Mesenchymal stem cell (in vitro differentiated cells and primary cell): ENCODE results near the gene CCDC51.
"Not testable (repeated sequence)": the region's sequence is repeated elsewhere in the genome, so short reads cannot be mapped to it uniquely, and the experiment has no call there.

Source experiments
- DNase-seq: peaks from one replicate; pipeline ENCODE4 v3.0.0-alpha.2; 2013
- H2AFZ ChIP-seq: one replicate; pipeline ENCODE4 v1.6.1; 2013; ENCODE audit warnings: low read depth, mild to moderate bottlenecking, control low read depth, inconsistent platforms, low read length, moderate library complexity
- H2AK5ac ChIP-seq: 2 replicates; pipeline ENCODE4 v1.6.1; 2013; ENCODE audit warnings: low read length, moderate library complexity, mild to moderate bottlenecking, inconsistent platforms; ENCODE audit not compliant: severe bottlenecking
- H2BK120ac ChIP-seq: one replicate; pipeline ENCODE4 v1.6.1; 2013; ENCODE audit warnings: low read depth, mild to moderate bottlenecking, inconsistent platforms, low read length, moderate library complexity
- H2BK12ac ChIP-seq, 2 experiments: one replicate each; pipeline ENCODE4 v1.6.1; 2013; ENCODE audit warnings: inconsistent platforms in 2 of 2, low read length in 2 of 2, mild to moderate bottlenecking in 2 of 2, moderate library complexity in 2 of 2, control low read depth in 1 of 2
- H2BK15ac ChIP-seq: one replicate; pipeline ENCODE4 v1.6.1; 2013; ENCODE audit warnings: mild to moderate bottlenecking, low read depth, inconsistent platforms; ENCODE audit not compliant: poor library complexity, severe bottlenecking
- H2BK5ac ChIP-seq: 2 replicates; pipeline ENCODE4 v1.6.1; 2013; ENCODE audit warnings: low read depth, mild to moderate bottlenecking, low read length, control low read depth, inconsistent platforms; ENCODE audit not compliant: poor library complexity, severe bottlenecking
- H3K14ac ChIP-seq, 2 experiments: one replicate each; pipeline ENCODE4 v1.6.1; 2013; ENCODE audit warnings: inconsistent platforms in 2 of 2, low read length in 2 of 2, control low read depth in 1 of 2, mild to moderate bottlenecking in 1 of 2, moderate library complexity in 1 of 2
- H3K18ac ChIP-seq, 2 experiments: one replicate each; pipeline ENCODE4 v1.6.1; 2013; ENCODE audit warnings: inconsistent platforms in 2 of 2, low read length in 2 of 2, control low read depth in 1 of 2, low read depth in 1 of 2, mild to moderate bottlenecking in 1 of 2
- H3K23ac ChIP-seq, 2 experiments: one replicate each; pipeline ENCODE4 v1.6.1; 2013; ENCODE audit warnings: inconsistent platforms in 2 of 2, low read length in 2 of 2, mild to moderate bottlenecking in 2 of 2, moderate library complexity in 2 of 2, control low read depth in 1 of 2
- H3K27ac ChIP-seq: 2 replicates; pipeline ENCODE4 v1.5.1; 2013; ENCODE audit warnings: mild to moderate bottlenecking, moderate library complexity, low read length, control low read depth, inconsistent platforms; ENCODE audit not compliant: poor library complexity, severe bottlenecking
- H3K27me3 ChIP-seq, 2 experiments: 2 replicates each; pipeline versions ENCODE4 v1.6.1 to v1.7.0; 2013; ENCODE audit warnings: low read length in 2 of 2, mild to moderate bottlenecking in 2 of 2, moderate library complexity in 2 of 2, control low read depth in 1 of 2, inconsistent platforms in 1 of 2; ENCODE audit not compliant: control insufficient read depth in 1 of 2, insufficient read depth in 1 of 2
- H3K36me3 ChIP-seq, 2 experiments: 2 replicates each; pipeline versions ENCODE4 v1.6.1 to v1.7.0; 2013; ENCODE audit warnings: low read length in 2 of 2, control low read depth in 1 of 2, inconsistent platforms in 1 of 2, low read depth in 1 of 2, mild to moderate bottlenecking in 1 of 2; ENCODE audit not compliant: insufficient read depth in 2 of 2, control insufficient read depth in 1 of 2
- H3K4ac ChIP-seq, 2 experiments: one replicate each; pipeline ENCODE4 v1.6.1; 2013; ENCODE audit warnings: inconsistent platforms in 2 of 2, low read length in 2 of 2, mild to moderate bottlenecking in 2 of 2, moderate library complexity in 2 of 2, control low read depth in 1 of 2, low read depth in 1 of 2
- H3K4me1 ChIP-seq: 2 replicates; pipeline ENCODE4 v1.6.1; 2013; ENCODE audit warnings: low read depth, low read length, control low read depth; ENCODE audit not compliant: control insufficient read depth, insufficient read depth
- H3K4me2 ChIP-seq: 2 replicates; pipeline ENCODE4 v1.6.1; 2013; ENCODE audit warnings: low read length, mild to moderate bottlenecking, inconsistent platforms; ENCODE audit not compliant: poor library complexity, severe bottlenecking
- H3K4me3 ChIP-seq, 2 experiments: 2 replicates each; pipeline versions ENCODE4 v1.5.1 to v1.7.0; 2013; ENCODE audit warnings: low read length in 2 of 2, mild to moderate bottlenecking in 2 of 2, control low read depth in 1 of 2, low read depth in 1 of 2; ENCODE audit not compliant: insufficient read depth in 1 of 2
- H3K79me1 ChIP-seq: replicated peaks from 2 replicates; pipeline ENCODE4 v1.6.1; 2013; ENCODE audit warnings: mild to moderate bottlenecking, control low read depth, low read length, inconsistent platforms; ENCODE audit not compliant: poor library complexity, severe bottlenecking
- H3K9ac ChIP-seq: 2 replicates; pipeline ENCODE4 v1.7.0; 2013; ENCODE audit warnings: mild to moderate bottlenecking, low read length, moderate library complexity
- H3K9me3 ChIP-seq: 2 replicates; pipeline ENCODE4 v1.7.0; 2013; ENCODE audit warnings: mild to moderate bottlenecking, low read length; ENCODE audit not compliant: control insufficient read depth
- H4K8ac ChIP-seq: one replicate; pipeline ENCODE4 v1.6.1; 2013; ENCODE audit warnings: inconsistent platforms, mild to moderate bottlenecking, low read length, moderate library complexity
- H4K91ac ChIP-seq: one replicate; pipeline ENCODE4 v1.6.1; 2013; ENCODE audit warnings: mild to moderate bottlenecking, low read length, inconsistent platforms
- WGBS: methylation state at CpG from one replicate; pipeline ENCODE4 v1.1.7; 2013; ENCODE audit warnings: mixed read lengths; 5-methylcytosine and 5-hydroxymethylcytosine counted together

The CCDC51 gene

DNA sequence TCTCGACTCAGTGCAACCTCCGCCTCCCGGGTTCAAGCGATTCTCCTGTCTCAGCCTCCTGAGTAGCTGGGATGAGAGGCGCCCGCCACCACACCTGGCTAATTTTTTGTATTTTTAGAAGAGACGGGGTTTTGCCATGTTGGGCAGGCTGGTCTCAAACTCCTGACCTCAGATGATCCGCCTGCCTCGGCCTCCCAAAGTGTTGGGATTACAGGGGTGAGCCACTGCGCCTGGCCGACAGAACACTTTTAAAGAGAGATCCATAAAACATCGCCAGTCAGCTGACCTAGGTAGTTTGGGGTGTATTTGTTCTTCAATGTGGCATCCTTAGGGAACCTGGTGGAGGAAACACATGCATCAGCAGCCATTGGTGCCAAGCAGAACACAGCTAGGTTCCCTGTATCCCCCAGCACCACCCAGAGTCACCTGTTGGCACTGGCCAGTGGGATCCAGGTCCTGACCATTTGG, 38.5 kb downstream of the CCDC51 start:
- H3K4me2 ChIP-seq, H3K4me3 ChIP-seq, H3K9me3 ChIP-seq, H2AFZ ChIP-seq, H3K27ac ChIP-seq, H2BK15ac ChIP-seq, H3K4ac ChIP-seq, H3K14ac ChIP-seq, H4K8ac ChIP-seq, H2BK120ac ChIP-seq, H3K18ac ChIP-seq, H2BK12ac ChIP-seq, H2BK5ac ChIP-seq, H4K91ac ChIP-seq, H3K23ac ChIP-seq, H2AK5ac ChIP-seq, H3K79me1 ChIP-seq, H3K4me1 ChIP-seq, DNase-seq: not testable (repeated sequence)
- Histone ChIP-seq H3K9ac (peak overlapping the region; percentile 64), H3K27me3 (peaks cover 16 to 20% of the 10 kb centered on the region in 2 experiments), H3K36me3 (peaks cover 30 to 38% of the 10 kb centered on the region in 2 experiments)
- 98% methylated on average over 12 of the region's 12 CpGs for WGBS

GRCh38 chr3:48400824-48401433, 39.0 kb downstream of the CCDC51 start:
- no peak overlapping the region for H4K91ac ChIP-seq
- H3K4ac ChIP-seq = no peak overlapping the region
- H2AFZ ChIP-seq = no peak overlapping the region
- peaks cover 16 to 21% of the 10 kb centered on the region in 2 experiments for H3K27me3 ChIP-seq
- no peak overlapping the region for H2AK5ac ChIP-seq
- H3K79me1 ChIP-seq = no peaks in the 10 kb centered on the region
- H3K4me1 ChIP-seq = peaks cover 8% of the 10 kb centered on the region
- 64% methylated on average over 6 of the region's 6 CpGs for WGBS
- H3K36me3 ChIP-seq = peaks cover 25 to 34% of the 10 kb centered on the region in 2 experiments
- no peak overlapping the region for H3K27ac ChIP-seq
- DNase-seq = peak; percentile 63
- H3K23ac ChIP-seq = no peak overlapping the region
- no peak overlapping the region for H4K8ac ChIP-seq
- H3K4me2 ChIP-seq = no peak overlapping the region
- H2BK5ac ChIP-seq = no peak overlapping the region
- no peak overlapping the region for H2BK12ac ChIP-seq
- no peak overlapping the region for H2BK120ac ChIP-seq
- H3K9me3 ChIP-seq = no peaks in the 10 kb centered on the region
- H3K4me3 ChIP-seq = no peak overlapping the region
- H2BK15ac ChIP-seq = no peak overlapping the region
- no peak overlapping the region for H3K14ac ChIP-seq
- no peak overlapping the region for H3K18ac ChIP-seq
- H3K9ac ChIP-seq = no peak overlapping the region

DNA sequence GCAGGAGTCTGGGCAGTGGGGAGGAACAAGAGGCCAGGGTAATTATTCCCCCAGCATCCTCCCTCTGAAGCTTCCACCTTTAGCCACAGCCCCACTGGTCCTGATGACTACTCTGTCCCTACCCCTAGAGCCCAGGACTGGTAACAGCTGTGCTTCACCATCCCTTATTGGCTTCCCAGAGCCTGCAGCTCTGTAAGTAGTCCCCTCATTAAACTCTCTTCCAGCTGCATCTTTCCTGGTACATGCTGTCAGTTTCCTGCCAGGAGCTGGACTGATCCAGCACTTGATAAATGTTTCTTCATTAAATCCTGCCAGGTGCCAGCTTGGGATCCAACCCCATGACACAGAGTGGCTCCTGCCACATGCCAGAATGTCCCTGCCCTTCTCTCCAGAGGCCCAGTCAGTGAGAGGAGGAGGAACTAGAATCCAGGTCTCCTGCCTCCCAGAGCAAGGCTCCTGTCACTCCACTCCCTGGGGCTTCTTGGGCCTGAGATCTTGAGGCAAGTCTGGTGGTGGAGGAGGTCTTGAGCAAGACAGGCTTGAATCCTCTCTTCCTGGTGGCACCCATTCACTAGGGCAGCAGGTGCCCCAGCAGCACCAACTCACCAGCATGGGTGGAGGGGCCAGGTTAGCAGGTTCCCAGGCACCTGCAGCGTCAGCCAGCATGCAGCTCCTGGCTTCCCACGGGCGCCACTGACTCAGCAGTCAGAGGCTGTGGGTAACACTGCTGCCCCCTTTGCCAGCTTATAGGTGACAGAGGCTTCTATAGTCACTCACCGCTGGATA, 40.3 kb downstream of the CCDC51 start:
- no peak overlapping the region for H3K4ac ChIP-seq
- 79% methylated on average over 3 of the region's 4 CpGs for WGBS
- H4K8ac ChIP-seq = no peak overlapping the region
- no peak overlapping the region for H3K4me2 ChIP-seq
- peaks cover 21 to 33% of the 10 kb centered on the region in 2 experiments for H3K27me3 ChIP-seq
- no peak overlapping the region for H3K4me3 ChIP-seq
- H2BK12ac ChIP-seq = no peak overlapping the region
- no peak for DNase-seq
- no peaks in the 10 kb centered on the region for H3K79me1 ChIP-seq
- H2AK5ac ChIP-seq = no peak overlapping the region
- H4K91ac ChIP-seq = no peak overlapping the region
- no peak overlapping the region for H3K27ac ChIP-seq
- H2BK5ac ChIP-seq = no peak overlapping the region
- no peaks in the 10 kb centered on the region for H3K9me3 ChIP-seq
- no peak overlapping the region for H2BK15ac ChIP-seq
- H3K9ac ChIP-seq = no peak overlapping the region
- peaks cover 8% of the 10 kb centered on the region for H3K4me1 ChIP-seq
- no peak overlapping the region for H3K14ac ChIP-seq
- no peak overlapping the region for H3K23ac ChIP-seq
- peaks cover 13 to 20% of the 10 kb centered on the region in 2 experiments for H3K36me3 ChIP-seq
- no peak overlapping the region for H3K18ac ChIP-seq
- H2BK120ac ChIP-seq = no peak overlapping the region
- H2AFZ ChIP-seq = no peak overlapping the region

- no peak overlapping the region for H3K18ac ChIP-seq
- WGBS = 85% methylated on average over 11 of the region's 11 CpGs
- H3K36me3 ChIP-seq = peaks cover 7 to 13% of the 10 kb centered on the region in 2 experiments
- H4K8ac ChIP-seq = no peak overlapping the region
- H2BK5ac ChIP-seq = no peak overlapping the region
- peaks cover 21 to 33% of the 10 kb centered on the region in 2 experiments for H3K27me3 ChIP-seq
- H2BK120ac ChIP-seq = no peak overlapping the region
- H3K27ac ChIP-seq = no peak overlapping the region
- peaks cover 8% of the 10 kb centered on the region for H3K4me1 ChIP-seq
- no peaks in the 10 kb centered on the region for H3K9me3 ChIP-seq
- H3K4ac ChIP-seq = no peak overlapping the region
- H3K4me3 ChIP-seq = no peak overlapping the region
- H2AK5ac ChIP-seq = no peak overlapping the region
- no peak overlapping the region for H4K91ac ChIP-seq
- no peak overlapping the region for H3K14ac ChIP-seq
- H3K79me1 ChIP-seq = no peaks in the 10 kb centered on the region
- H2BK12ac ChIP-seq = no peak overlapping the region
- no peak overlapping the region for H2AFZ ChIP-seq
- DNase-seq = no peak
- no peak overlapping the region for H3K9ac ChIP-seq
- H3K4me2 ChIP-seq = no peak overlapping the region
- H2BK15ac ChIP-seq = no peak overlapping the region
- peak overlapping the region in 1 of 2 experiments; percentile 9 for H3K23ac ChIP-seq
Observed at GRCh38 chr3:48398701-48399386, 41.1 kb downstream of the CCDC51 start.
